Right atrium auricular region (tissue), 2 donors: ENCODE measurements around the gene RABGGTB. TPM values are rescaled to one million over a fixed set of nuclear protein-coding genes. Genes with fewer than 3 reads are reported as not detected.
"Not testable (repeated sequence)": the region's sequence is repeated elsewhere in the genome, so short reads cannot be mapped to it uniquely, and the experiment has no call there.

Experiments
- DNase-seq: peaks from one replicate; pipeline ENCODE4 v3.0.0-alpha.2; 2019; ENCODE audit warnings: low spot score
- H3K27ac ChIP-seq, 2 donors: fragments of 200-600 bp; sonication (generic); 1 replicate in 1 of 2; 2 replicates in 1 of 2; pipeline ENCODE4 v1.5.1; 2016 to 2019
- H3K27me3 ChIP-seq, 2 donors: fragments of 200-600 bp; sonication (generic); one replicate each; pipeline versions ENCODE4 v1.5.1 to v1.6.0; 2017 to 2019
- H3K36me3 ChIP-seq: fragments of 200-600 bp; sonication (generic); one replicate; pipeline ENCODE4 v1.5.1; 2016
- H3K4me1 ChIP-seq, 2 donors: fragments of 200-600 bp; sonication (generic); one replicate each; pipeline versions ENCODE4 v1.5.1 to v1.6.0; 2017 to 2019
- H3K4me3 ChIP-seq, 2 donors: fragments of 200-600 bp; sonication (generic); 1 replicate in 1 of 2; 2 replicates in 1 of 2; pipeline ENCODE4 v1.5.1; 2017 to 2019; ENCODE audit warnings: mild to moderate bottlenecking in 1 of 2, moderate library complexity in 1 of 2
- H3K9me3 ChIP-seq, 2 donors: fragments of 200-600 bp; sonication (generic); one replicate each; pipeline ENCODE4 v1.5.1; 2019
- CTCF ChIP-seq, 2 donors: fragments of 200-600 bp; sonication (generic); IDR thresholded peaks; one replicate each; pipeline ENCODE4 v1.5.1; 2019; ENCODE audit warnings: antibody characterized with exemption in 2 of 2
- total RNA-seq, 2 donors: library from RNA; depleted of rRNA; stranded (reverse); fragments of >200 nt; gene quantifications; one replicate each; pipeline ENCODE4 v1.1.0, GENCODE V29; 2016

RABGGTB gene
- total RNA-seq, 2 donors from 2014 or later = 38.5 to 42.2 TPM

- TF ChIP-seq CTCF (IDR thresholded peaks at IDR 0.05) = no peak
- Histone ChIP-seq H3K27me3 (no peaks in the 10 kb centered on the region), H3K4me3 (no peak overlapping the region), H3K27ac (no peak overlapping the region), H3K36me3 (no peaks in the 10 kb centered on the region), H3K9me3 (no peaks in the 10 kb centered on the region), H3K4me1 (no peaks in the 10 kb centered on the region)
- DNase-seq = no peak
These were observed 20.2 kb upstream of the RABGGTB start for GRCh38 chr1:75765697-75766355.

GRCh38 chr1:75768016-75768415, 18.0 kb upstream of the RABGGTB start:
- H3K27ac ChIP-seq = no peak overlapping the region
- no peak overlapping the region for H3K4me3 ChIP-seq
- no peaks in the 10 kb centered on the region for H3K36me3 ChIP-seq
- H3K9me3 ChIP-seq = no peaks in the 10 kb centered on the region
- H3K27me3 ChIP-seq = no peaks in the 10 kb centered on the region
- no peak for DNase-seq
- no peak for TF ChIP-seq CTCF (IDR thresholded peaks at IDR 0.05)
- no peaks in the 10 kb centered on the region for H3K4me1 ChIP-seq

GRCh38 chr1:75770761-75771160, 15.3 kb upstream of the RABGGTB start:
- H3K27ac ChIP-seq = no peak overlapping the region
- no peaks in the 10 kb centered on the region for H3K9me3 ChIP-seq
- no peaks in the 10 kb centered on the region for H3K36me3 ChIP-seq
- no peak overlapping the region for H3K4me3 ChIP-seq
- DNase-seq = no peak
- H3K4me1 ChIP-seq = no peaks in the 10 kb centered on the region
- H3K27me3 ChIP-seq = no peaks in the 10 kb centered on the region
- no peak for TF ChIP-seq CTCF (IDR thresholded peaks at IDR 0.05)

- H3K27me3 ChIP-seq = no peaks in the 10 kb centered on the region
- H3K4me3 ChIP-seq = no peak overlapping the region
- H3K9me3 ChIP-seq = peaks cover 0 to under 1% of the 10 kb centered on the region in 2 donors
- no peak overlapping the region for H3K27ac ChIP-seq
- TF ChIP-seq CTCF (IDR thresholded peaks at IDR 0.05) = no peak
- no peak for DNase-seq
- H3K4me1 ChIP-seq = no peaks in the 10 kb centered on the region
- no peaks in the 10 kb centered on the region for H3K36me3 ChIP-seq
These were observed 14.1 kb upstream of the RABGGTB start for GRCh38 chr1:75771978-75772377.

- not testable (repeated sequence) for H3K4me1 ChIP-seq, H3K9me3 ChIP-seq, H3K27ac ChIP-seq, DNase-seq, H3K4me3 ChIP-seq, H3K27me3 ChIP-seq, H3K36me3 ChIP-seq
These were observed 8.2 kb upstream of the RABGGTB start for GRCh38 chr1:75777812-75778211.

- not testable (repeated sequence) for DNase-seq, H3K4me3 ChIP-seq, H3K27ac ChIP-seq, H3K9me3 ChIP-seq, H3K36me3 ChIP-seq, H3K27me3 ChIP-seq, H3K4me1 ChIP-seq
These were observed 7.4 kb upstream of the RABGGTB start for GRCh38 chr1:75778694-75779093.

- DNase-seq, H3K27ac ChIP-seq, H3K4me1 ChIP-seq, H3K27me3 ChIP-seq, H3K4me3 ChIP-seq, H3K9me3 ChIP-seq, H3K36me3 ChIP-seq: not testable (repeated sequence)
These were observed 5.9 kb upstream of the RABGGTB start for GRCh38 chr1:75780183-75780582.

GRCh38 chr1:75783920-75784319, 2.1 kb upstream of the RABGGTB start:
- peaks cover 0 to 27% of the 10 kb centered on the region in 2 donors for H3K4me1 ChIP-seq
- not testable (repeated sequence) for H3K36me3 ChIP-seq, H3K4me3 ChIP-seq, H3K27ac ChIP-seq, H3K27me3 ChIP-seq, H3K9me3 ChIP-seq, DNase-seq
